Suprapubic skin (tissue), 4 donors: ENCODE data around the gene RALGAPA2. TPM values are rescaled to one million over a fixed set of nuclear protein-coding genes. Genes with fewer than 3 reads are reported as not detected.

Source experiments
- DNase-seq, 2 donors: peaks; one replicate each; pipeline ENCODE4 v3.0.0-alpha.2; 2019; ENCODE audit warnings: low spot score in 2 of 2
- H3K27ac ChIP-seq: fragments of 200-600 bp; sonication (generic); one replicate; pipeline ENCODE4 v1.5.1; 2019
- H3K27me3 ChIP-seq: fragments of 200-600 bp; sonication (generic); one replicate; pipeline ENCODE4 v1.5.1; 2019
- H3K36me3 ChIP-seq: fragments of 200-600 bp; sonication (generic); one replicate; pipeline ENCODE4 v1.5.1; 2019
- H3K4me1 ChIP-seq: fragments of 200-600 bp; sonication (generic); one replicate; pipeline ENCODE4 v1.5.1; 2019
- H3K4me3 ChIP-seq: fragments of 200-600 bp; sonication (generic); one replicate; pipeline ENCODE4 v1.5.1; 2019; ENCODE audit warnings: mild to moderate bottlenecking
- H3K9me3 ChIP-seq: fragments of 200-600 bp; sonication (generic); one replicate; pipeline ENCODE4 v1.5.1; 2019
- CTCF ChIP-seq, 2 donors: fragments of 200-600 bp in 1 of 2; fragments of 450-650 bp in 1 of 2; sonication (generic) in 1 of 2; IDR thresholded peaks; one replicate each; pipeline ENCODE4 v1.5.1; 2016 to 2019; ENCODE audit warnings: antibody characterized with exemption in 2 of 2, mild to moderate bottlenecking in 1 of 2, moderate library complexity in 1 of 2
- EP300 ChIP-seq: sonication (generic); formaldehyde crosslinking; IDR thresholded peaks from one replicate; pipeline ENCODE4 v1.6.1; 2017; ENCODE audit warnings: antibody characterized with exemption
- POLR2A ChIP-seq, 2 donors: fragments of 450-650 bp; IDR thresholded peaks; one replicate each; pipeline ENCODE4 v1.6.1; 2017; ENCODE audit warnings: antibody characterized with exemption in 2 of 2, mild to moderate bottlenecking in 2 of 2, moderate library complexity in 2 of 2
- POLR2AphosphoS5 ChIP-seq, 3 donors: sonication (generic); formaldehyde crosslinking; IDR thresholded peaks; one replicate each; pipeline ENCODE4 v1.6.1; 2017; ENCODE audit warnings: antibody characterized with exemption in 3 of 3
- WGBS: methylation state at CpG from one replicate; pipeline ENCODE4 v1.1.5; 2018; 5-methylcytosine and 5-hydroxymethylcytosine counted together
- total RNA-seq, 4 donors: library from RNA; depleted of rRNA; stranded (reverse); fragments of >200 nt; gene quantifications; one replicate each; pipeline ENCODE4 v1.1.0, GENCODE V29; 2016

RALGAPA2 gene
- total RNA-seq, 4 donors from 2014 or later = 51.9 to 97.8 (median 72.0) TPM

- DNase-seq = no peak
- Histone ChIP-seq H3K36me3 (no peaks in the 10 kb centered on the region), H3K9me3 (no peaks in the 10 kb centered on the region), H3K4me3 (no peak overlapping the region), H3K27me3 (no peaks in the 10 kb centered on the region), H3K27ac (peak overlapping the region; percentile 5), H3K4me1 (peaks cover 39% of the 10 kb centered on the region)
- TF ChIP-seq POLR2AphosphoS5 (IDR thresholded peaks at IDR 0.05) = no peak
- 70% methylated on average over 4 of the region's 4 CpGs for WGBS
These were observed 160.4 kb downstream of the RALGAPA2 start for GRCh38 chr20:20552076-20552475.

GRCh38 chr20:20551409-20551808 lies 161.0 kb downstream of the RALGAPA2 start:
- WGBS = 79% methylated on average over 3 of the region's 3 CpGs
- DNase-seq = no peak
- peaks cover 2% of the 10 kb centered on the region for H3K36me3 ChIP-seq
- H3K27ac ChIP-seq = no peak overlapping the region
- peaks cover 42% of the 10 kb centered on the region for H3K4me1 ChIP-seq
- TF ChIP-seq POLR2AphosphoS5 (IDR thresholded peaks at IDR 0.05) (no peak), CTCF (IDR thresholded peaks at IDR 0.05) (no peak), POLR2A (IDR thresholded peaks at IDR 0.05) (no peak), EP300 (no peak)
- no peaks in the 10 kb centered on the region for H3K9me3 ChIP-seq
- no peaks in the 10 kb centered on the region for H3K27me3 ChIP-seq
- no peak overlapping the region for H3K4me3 ChIP-seq

- Histone ChIP-seq H3K4me1 (peaks cover 42% of the 10 kb centered on the region), H3K4me3 (no peak overlapping the region)
These were observed 162.7 kb downstream of the RALGAPA2 start for GRCh38 chr20:20549704-20550103.

GRCh38 chr20:20549267-20549612 lies 163.2 kb downstream of the RALGAPA2 start:
- DNase-seq = no peak
- Histone ChIP-seq H3K4me1 (peaks cover 42% of the 10 kb centered on the region), H3K36me3 (peaks cover 9% of the 10 kb centered on the region), H3K9me3 (no peaks in the 10 kb centered on the region), H3K4me3 (no peak overlapping the region), H3K27ac (peak overlapping the region; percentile 88), H3K27me3 (no peaks in the 10 kb centered on the region)
- WGBS = 50% methylated on average over 6 of the region's 6 CpGs
- TF ChIP-seq CTCF (IDR thresholded peaks at IDR 0.05) = no peak
- no peak for TF ChIP-seq POLR2A (IDR thresholded peaks at IDR 0.05)

More at GRCh38 chr20:20549704-20550103, 162.7 kb downstream of the RALGAPA2 start:
- DNase-seq = no peak
- Histone ChIP-seq H3K36me3 (peaks cover 9% of the 10 kb centered on the region), H3K27ac (peak overlapping the region; percentile 88), H3K27me3 (no peaks in the 10 kb centered on the region), H3K9me3 (no peaks in the 10 kb centered on the region)
- no peak for TF ChIP-seq POLR2AphosphoS5 (IDR thresholded peaks at IDR 0.05)
- TF ChIP-seq CTCF (IDR thresholded peaks at IDR 0.05) = no peak
- TF ChIP-seq EP300 = no peak
- no peak for TF ChIP-seq POLR2A (IDR thresholded peaks at IDR 0.05)
- WGBS = 56% methylated on average over 1 of the region's 1 CpG

- TF ChIP-seq EP300 (no peak), POLR2AphosphoS5 (IDR thresholded peaks at IDR 0.05) (peak in 1 of 3 donors; percentile 12)
- no peak overlapping the region for H3K4me3 ChIP-seq
- H3K4me1 ChIP-seq = peaks cover 42% of the 10 kb centered on the region
- peak overlapping the region; percentile 88 for H3K27ac ChIP-seq
- DNase-seq = no peak
- no peaks in the 10 kb centered on the region for H3K27me3 ChIP-seq
- WGBS = 53% methylated on average over 5 of the region's 5 CpGs
- no peaks in the 10 kb centered on the region for H3K9me3 ChIP-seq
- peaks cover 9% of the 10 kb centered on the region for H3K36me3 ChIP-seq
These were observed 163.7 kb downstream of the RALGAPA2 start for GRCh38 chr20:20548527-20549266.

- no peak for TF ChIP-seq POLR2AphosphoS5 (IDR thresholded peaks at IDR 0.05)
- no peak for TF ChIP-seq EP300
- TF ChIP-seq CTCF (IDR thresholded peaks at IDR 0.05) = no peak
- H3K4me3 ChIP-seq = no peak overlapping the region
- peak overlapping the region; percentile 88 for H3K27ac ChIP-seq
- WGBS = 69% methylated on average over 2 of the region's 2 CpGs
- no peaks in the 10 kb centered on the region for H3K27me3 ChIP-seq
- H3K4me1 ChIP-seq = peaks cover 42% of the 10 kb centered on the region
- no peaks in the 10 kb centered on the region for H3K9me3 ChIP-seq
- DNase-seq = no peak
- peaks cover 9% of the 10 kb centered on the region for H3K36me3 ChIP-seq
These were observed 164.6 kb downstream of the RALGAPA2 start for GRCh38 chr20:20547876-20548266.
